Measurements from ENCODE around the gene RNGTT.
"Not testable (repeated sequence)": the region's sequence is repeated elsewhere in the genome, so short reads cannot be mapped to it uniquely, and the experiment has no call there.

Gene RNGTT

GRCh38 chr6:88785478-88785877, 177.9 kb downstream of the RNGTT start:
- H3K27ac ChIP-seq (ENCODE audit: low read depth in 2 of 2, low read length in 2 of 2) = no peak overlapping the region
- H3K4me3 ChIP-seq (ENCODE audit: low read length in 2 of 2) = no peak overlapping the region
- no peak overlapping the region for H3K9ac ChIP-seq (ENCODE audit: low read depth in 1 of 2, low read length in 2 of 2)
- H3K4me1 ChIP-seq (ENCODE audit: control insufficient read depth in 2 of 2, insufficient read depth in 2 of 2, low read length in 2 of 2) = no peaks in the 10 kb centered on the region
- no peaks in the 10 kb centered on the region for H3K36me3 ChIP-seq (ENCODE audit: control insufficient read depth in 2 of 2, insufficient read depth in 2 of 2, low read length in 2 of 2)
- no peaks in the 10 kb centered on the region for H3K27me3 ChIP-seq (ENCODE audit: control insufficient read depth in 2 of 2, insufficient read depth in 2 of 2, low read length in 2 of 2)
- H3K9me3 ChIP-seq (ENCODE audit: control insufficient read depth in 2 of 2, low read length in 2 of 2) = no peaks in the 10 kb centered on the region

GRCh38 chr6:88780714-88781389, 182.6 kb downstream of the RNGTT start:
- no peaks in the 10 kb centered on the region for H3K9me3 ChIP-seq (ENCODE audit: control insufficient read depth in 2 of 2, low read length in 2 of 2)

DNA sequence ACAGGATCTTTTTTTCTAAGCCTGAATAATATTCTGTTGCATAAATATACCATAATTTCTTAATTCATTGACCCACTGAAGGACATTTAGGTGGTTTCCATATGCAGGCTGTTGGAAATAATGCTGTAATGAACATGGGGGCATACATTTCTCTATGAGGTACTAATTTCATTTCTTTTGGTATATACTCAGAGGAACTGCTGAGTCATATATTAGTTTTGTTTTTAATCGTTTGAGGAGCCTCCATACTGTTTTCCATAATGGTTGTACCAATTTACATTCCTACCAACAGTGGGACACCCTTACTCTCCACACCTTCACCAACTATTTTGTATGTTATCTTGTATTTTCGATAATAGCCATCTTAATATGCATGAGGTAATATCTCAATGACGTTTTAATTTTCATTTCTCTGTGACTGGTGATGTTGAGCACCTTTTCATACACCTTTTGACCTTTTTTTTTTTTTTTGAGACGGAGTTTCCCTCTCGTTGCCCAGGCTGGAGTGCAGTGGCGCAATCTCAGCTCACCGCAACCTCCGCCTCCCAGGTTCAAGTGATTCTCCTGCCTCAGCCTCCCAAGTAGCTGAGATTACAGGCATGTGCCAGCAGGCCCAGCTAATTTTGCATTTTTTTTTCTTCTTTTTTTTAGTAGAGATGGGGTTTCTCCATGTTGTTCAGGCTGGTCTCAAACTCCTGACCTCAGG, 187.4 kb downstream of the RNGTT start:
- Histone ChIP-seq H3K9me3 (ENCODE audit: control insufficient read depth in 2 of 2, low read length in 2 of 2) (no peaks in the 10 kb centered on the region), H3K4me3 (ENCODE audit: low read length in 2 of 2) (no peak overlapping the region), H3K27ac (ENCODE audit: low read depth in 2 of 2, low read length in 2 of 2) (no peak overlapping the region), H3K27me3 (ENCODE audit: control insufficient read depth in 2 of 2, insufficient read depth in 2 of 2, low read length in 2 of 2) (no peaks in the 10 kb centered on the region), H3K4me1 (ENCODE audit: control insufficient read depth in 2 of 2, insufficient read depth in 2 of 2, low read length in 2 of 2) (no peaks in the 10 kb centered on the region), H3K36me3 (ENCODE audit: control insufficient read depth in 2 of 2, insufficient read depth in 2 of 2, low read length in 2 of 2) (peaks cover 0 to 3% of the 10 kb centered on the region in 2 donors), H3K9ac (ENCODE audit: low read depth in 1 of 2, low read length in 2 of 2) (no peak overlapping the region)

More at GRCh38 chr6:88780714-88781389, 182.6 kb downstream of the RNGTT start:
- H3K4me1 ChIP-seq (ENCODE audit: control insufficient read depth in 2 of 2, insufficient read depth in 2 of 2, low read length in 2 of 2) = no peaks in the 10 kb centered on the region
- H3K27ac ChIP-seq (ENCODE audit: low read depth in 2 of 2, low read length in 2 of 2) = no peak overlapping the region
- peaks cover 0 to 3% of the 10 kb centered on the region in 2 donors for H3K36me3 ChIP-seq (ENCODE audit: control insufficient read depth in 2 of 2, insufficient read depth in 2 of 2, low read length in 2 of 2)
- no peak overlapping the region for H3K4me3 ChIP-seq (ENCODE audit: low read length in 2 of 2)
- no peak overlapping the region for H3K9ac ChIP-seq (ENCODE audit: low read depth in 1 of 2, low read length in 2 of 2)
- no peaks in the 10 kb centered on the region for H3K27me3 ChIP-seq (ENCODE audit: control insufficient read depth in 2 of 2, insufficient read depth in 2 of 2, low read length in 2 of 2)

GRCh38 chr6:88768114-88768513, 195.3 kb downstream of the RNGTT start:
- not testable (repeated sequence) for H3K9ac ChIP-seq (ENCODE audit: low read depth in 1 of 2, low read length in 2 of 2); H3K9me3 ChIP-seq (ENCODE audit: control insufficient read depth in 2 of 2, low read length in 2 of 2); H3K36me3 ChIP-seq (ENCODE audit: control insufficient read depth in 2 of 2, insufficient read depth in 2 of 2, low read length in 2 of 2); H3K4me1 ChIP-seq (ENCODE audit: control insufficient read depth in 2 of 2, insufficient read depth in 2 of 2, low read length in 2 of 2); H3K27ac ChIP-seq (ENCODE audit: low read depth in 2 of 2, low read length in 2 of 2); H3K4me3 ChIP-seq (ENCODE audit: low read length in 2 of 2); H3K27me3 ChIP-seq (ENCODE audit: control insufficient read depth in 2 of 2, insufficient read depth in 2 of 2, low read length in 2 of 2)

DNA sequence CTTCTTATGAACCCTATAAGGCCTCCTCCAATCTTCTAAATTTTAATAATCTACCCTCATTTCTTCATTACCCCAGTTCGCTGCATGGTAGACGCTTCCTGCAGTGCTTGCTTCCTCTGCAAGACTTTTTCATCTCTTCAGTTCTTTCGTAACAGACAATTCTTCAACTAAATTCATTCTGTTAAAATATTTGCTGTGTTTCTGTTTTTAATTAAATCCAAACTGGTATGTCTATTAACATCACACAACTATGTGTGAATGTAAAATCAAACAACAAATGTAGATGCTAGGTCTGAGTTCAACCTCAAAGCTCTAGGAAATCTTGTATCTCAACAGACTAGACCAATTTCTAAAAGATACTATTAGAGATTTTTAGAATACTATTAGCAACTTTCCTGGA, 199.3 kb downstream of the RNGTT start:
- H3K4me3 ChIP-seq (ENCODE audit: low read length in 2 of 2) = no peak overlapping the region
- no peak overlapping the region for H3K9ac ChIP-seq (ENCODE audit: low read depth in 1 of 2, low read length in 2 of 2)
- H3K27me3 ChIP-seq (ENCODE audit: control insufficient read depth in 2 of 2, insufficient read depth in 2 of 2, low read length in 2 of 2) = no peaks in the 10 kb centered on the region
- H3K36me3 ChIP-seq (ENCODE audit: control insufficient read depth in 2 of 2, insufficient read depth in 2 of 2, low read length in 2 of 2) = no peaks in the 10 kb centered on the region
- no peak overlapping the region for H3K27ac ChIP-seq (ENCODE audit: low read depth in 2 of 2, low read length in 2 of 2)
- H3K9me3 ChIP-seq (ENCODE audit: control insufficient read depth in 2 of 2, low read length in 2 of 2) = no peaks in the 10 kb centered on the region
- H3K4me1 ChIP-seq (ENCODE audit: control insufficient read depth in 2 of 2, insufficient read depth in 2 of 2, low read length in 2 of 2) = no peaks in the 10 kb centered on the region

- Histone ChIP-seq H3K27ac (ENCODE audit: low read depth in 2 of 2, low read length in 2 of 2) (no peak overlapping the region), H3K4me3 (ENCODE audit: low read length in 2 of 2) (no peak overlapping the region), H3K9ac (ENCODE audit: low read depth in 1 of 2, low read length in 2 of 2) (no peak overlapping the region), H3K9me3 (ENCODE audit: control insufficient read depth in 2 of 2, low read length in 2 of 2) (no peaks in the 10 kb centered on the region), H3K36me3 (ENCODE audit: control insufficient read depth in 2 of 2, insufficient read depth in 2 of 2, low read length in 2 of 2) (no peaks in the 10 kb centered on the region), H3K27me3 (ENCODE audit: control insufficient read depth in 2 of 2, insufficient read depth in 2 of 2, low read length in 2 of 2) (no peaks in the 10 kb centered on the region), H3K4me1 (ENCODE audit: control insufficient read depth in 2 of 2, insufficient read depth in 2 of 2, low read length in 2 of 2) (no peaks in the 10 kb centered on the region)
These were observed 200.3 kb downstream of the RNGTT start for GRCh38 chr6:88763160-88763559.

GRCh38 chr6:88761237-88762031, 202.0 kb downstream of the RNGTT start:
- no peak overlapping the region for H3K9ac ChIP-seq (ENCODE audit: low read depth in 1 of 2, low read length in 2 of 2)
- H3K27me3 ChIP-seq (ENCODE audit: control insufficient read depth in 2 of 2, insufficient read depth in 2 of 2, low read length in 2 of 2) = no peaks in the 10 kb centered on the region
- no peak overlapping the region for H3K27ac ChIP-seq (ENCODE audit: low read depth in 2 of 2, low read length in 2 of 2)
- H3K4me3 ChIP-seq (ENCODE audit: low read length in 2 of 2) = no peak overlapping the region
- no peaks in the 10 kb centered on the region for H3K4me1 ChIP-seq (ENCODE audit: control insufficient read depth in 2 of 2, insufficient read depth in 2 of 2, low read length in 2 of 2)
- no peaks in the 10 kb centered on the region for H3K36me3 ChIP-seq (ENCODE audit: control insufficient read depth in 2 of 2, insufficient read depth in 2 of 2, low read length in 2 of 2)
- H3K9me3 ChIP-seq (ENCODE audit: control insufficient read depth in 2 of 2, low read length in 2 of 2) = no peaks in the 10 kb centered on the region

DNA sequence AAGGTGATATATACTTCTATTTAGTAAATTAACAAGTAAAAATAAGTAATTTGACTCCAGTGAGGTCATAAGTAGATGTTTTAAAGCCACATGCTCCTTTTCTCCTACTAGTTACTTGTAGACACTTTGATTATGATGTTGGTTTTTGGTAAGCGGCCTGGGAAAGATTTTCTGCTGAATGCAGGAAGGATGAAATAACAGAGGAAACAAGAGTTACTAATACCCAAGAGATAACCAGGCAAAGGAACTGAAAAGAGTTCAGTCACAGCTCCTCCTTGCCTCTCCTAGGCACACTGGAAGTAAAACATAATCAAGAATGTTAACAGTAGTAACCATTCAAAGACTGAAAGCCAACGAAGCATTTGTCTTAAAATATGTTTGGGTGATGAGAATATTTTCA, 203.3 kb downstream of the RNGTT start:
- Histone ChIP-seq H3K27me3 (ENCODE audit: control insufficient read depth in 2 of 2, insufficient read depth in 2 of 2, low read length in 2 of 2) (no peaks in the 10 kb centered on the region), H3K4me3 (ENCODE audit: low read length in 2 of 2) (no peak overlapping the region), H3K4me1 (ENCODE audit: control insufficient read depth in 2 of 2, insufficient read depth in 2 of 2, low read length in 2 of 2) (no peaks in the 10 kb centered on the region), H3K9ac (ENCODE audit: low read depth in 1 of 2, low read length in 2 of 2) (no peak overlapping the region), H3K27ac (ENCODE audit: low read depth in 2 of 2, low read length in 2 of 2) (no peak overlapping the region), H3K9me3 (ENCODE audit: control insufficient read depth in 2 of 2, low read length in 2 of 2) (no peaks in the 10 kb centered on the region), H3K36me3 (ENCODE audit: control insufficient read depth in 2 of 2, insufficient read depth in 2 of 2, low read length in 2 of 2) (no peaks in the 10 kb centered on the region)

- Histone ChIP-seq H3K27ac (ENCODE audit: low read depth in 2 of 2, low read length in 2 of 2) (no peak overlapping the region), H3K36me3 (ENCODE audit: control insufficient read depth in 2 of 2, insufficient read depth in 2 of 2, low read length in 2 of 2) (peaks cover 0 to 5% of the 10 kb centered on the region in 2 donors), H3K4me1 (ENCODE audit: control insufficient read depth in 2 of 2, insufficient read depth in 2 of 2, low read length in 2 of 2) (no peaks in the 10 kb centered on the region), H3K9me3 (ENCODE audit: control insufficient read depth in 2 of 2, low read length in 2 of 2) (no peaks in the 10 kb centered on the region), H3K9ac (ENCODE audit: low read depth in 1 of 2, low read length in 2 of 2) (no peak overlapping the region), H3K4me3 (ENCODE audit: low read length in 2 of 2) (no peak overlapping the region), H3K27me3 (ENCODE audit: control insufficient read depth in 2 of 2, insufficient read depth in 2 of 2, low read length in 2 of 2) (no peaks in the 10 kb centered on the region)
These were observed 212.5 kb downstream of the RNGTT start for GRCh38 chr6:88750936-88751335.

- Histone ChIP-seq H3K27ac (ENCODE audit: low read depth in 2 of 2, low read length in 2 of 2) (no peak overlapping the region), H3K36me3 (ENCODE audit: control insufficient read depth in 2 of 2, insufficient read depth in 2 of 2, low read length in 2 of 2) (peaks cover 0 to 5% of the 10 kb centered on the region in 2 donors), H3K27me3 (ENCODE audit: control insufficient read depth in 2 of 2, insufficient read depth in 2 of 2, low read length in 2 of 2) (no peaks in the 10 kb centered on the region), H3K4me1 (ENCODE audit: control insufficient read depth in 2 of 2, insufficient read depth in 2 of 2, low read length in 2 of 2) (no peaks in the 10 kb centered on the region), H3K9ac (ENCODE audit: low read depth in 1 of 2, low read length in 2 of 2) (no peak overlapping the region), H3K9me3 (ENCODE audit: control insufficient read depth in 2 of 2, low read length in 2 of 2) (no peaks in the 10 kb centered on the region), H3K4me3 (ENCODE audit: low read length in 2 of 2) (no peak overlapping the region)
These were observed 213.6 kb downstream of the RNGTT start for GRCh38 chr6:88749849-88750248.

Measured in mucosa of rectum (tissue), 2 donors.